Measurements from ENCODE around the gene CTIF. TPM values are rescaled to one million over a fixed set of nuclear protein-coding genes. Genes with fewer than 3 reads are reported as not detected.

CTIF gene
- total RNA-seq, 1 donor from 2014 or later: 81.9 TPM

DNA sequence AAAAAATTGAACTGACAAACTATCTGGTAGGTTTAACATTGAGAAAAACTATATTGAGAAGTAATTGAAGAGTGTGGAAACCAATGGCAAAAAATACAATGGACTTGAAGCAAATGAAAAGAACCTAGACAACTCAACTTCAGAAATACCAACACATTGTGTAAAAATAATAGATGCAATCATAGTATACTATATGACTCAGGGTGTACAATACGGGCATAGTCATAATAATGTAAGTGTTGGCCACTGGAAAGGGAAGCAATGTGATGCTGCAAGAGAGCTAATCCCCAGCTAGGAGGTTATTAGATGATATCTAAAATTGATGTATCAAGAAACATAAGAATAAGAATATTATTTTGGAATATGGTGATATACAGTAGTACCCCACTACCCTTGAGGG lies 366.7 kb downstream of the CTIF start:
- DNase-seq (ENCODE audit: low spot score) (no peak), ATAC-seq (no peak)
- intact Hi-C loops (cut with DNase I): no loop called here

DNA sequence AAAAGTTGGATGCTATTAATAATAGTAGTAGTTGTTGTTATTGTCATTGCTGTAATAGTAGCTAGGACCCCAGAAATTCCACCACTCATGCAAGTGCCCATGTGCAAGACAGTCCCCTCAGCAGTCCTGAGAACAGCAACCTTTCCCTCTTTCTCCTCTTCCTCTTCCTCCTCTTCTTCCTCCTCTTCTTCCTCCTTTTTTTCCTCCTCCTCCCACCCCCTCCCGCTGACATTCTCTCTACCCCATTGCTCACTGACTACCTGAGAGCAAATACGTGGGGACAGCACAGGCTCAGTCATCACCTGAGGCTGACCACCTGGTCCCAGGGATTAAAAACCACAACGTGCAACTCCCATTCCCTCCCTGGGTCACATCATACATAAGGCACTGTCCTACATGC lies 370.1 kb downstream of the CTIF start:
- intact Hi-C loops (cut with DNase I): no loop called here
- ATAC-seq (no peak), DNase-seq (ENCODE audit: low spot score) (no peak)

DNA sequence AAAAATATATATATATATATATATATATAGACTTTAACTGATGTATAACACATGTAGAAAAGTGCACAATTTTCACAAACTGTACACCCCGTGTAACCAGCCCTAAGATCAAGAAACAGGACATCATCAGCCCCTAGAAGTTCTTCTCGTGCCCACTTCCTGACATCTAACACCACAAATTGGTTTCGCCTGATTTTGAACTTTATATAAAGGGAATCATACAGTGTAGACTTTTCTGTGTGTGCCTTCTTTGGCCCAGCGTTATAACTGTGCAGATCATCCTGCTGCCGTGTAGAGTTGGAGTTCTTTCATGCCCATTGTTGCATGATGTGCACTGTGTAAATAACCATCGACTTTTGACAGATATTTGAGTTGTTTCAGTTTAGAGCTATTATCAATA lies 370.9 kb downstream of the CTIF start:
- no peak for DNase-seq (ENCODE audit: low spot score)
- ATAC-seq: no peak
- intact Hi-C loops (cut with DNase I): no loop called here

DNA sequence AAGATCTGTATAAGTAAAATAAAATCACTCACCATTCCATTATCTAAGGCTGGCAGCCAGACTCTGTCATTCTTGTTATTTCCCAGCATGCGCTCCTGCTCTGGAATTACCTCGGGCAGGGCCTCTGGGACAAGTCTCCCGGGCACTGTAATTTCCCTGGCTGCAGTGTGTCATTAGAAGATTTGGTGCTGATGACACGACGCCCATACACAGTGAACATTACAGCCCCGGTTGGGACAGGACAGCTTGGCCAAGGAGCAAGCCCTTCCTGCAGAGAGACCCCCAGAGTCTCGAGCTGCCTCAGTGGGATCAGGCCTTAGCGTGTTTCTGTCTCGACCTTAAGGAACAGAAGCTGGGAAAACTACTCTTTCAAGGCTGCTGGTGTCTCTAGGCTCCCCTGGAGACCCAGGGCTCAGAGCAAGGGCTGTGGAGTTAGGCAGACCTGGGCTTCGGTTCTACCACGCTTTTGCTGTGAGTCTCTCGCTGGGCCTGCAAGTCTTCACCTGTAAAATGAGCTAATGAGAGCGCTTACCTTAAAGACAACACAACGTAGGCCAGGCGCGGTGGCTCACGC lies 372.2 kb downstream of the CTIF start:
- no peak for DNase-seq (ENCODE audit: low spot score)
- intact Hi-C loops (cut with DNase I): no loop called here

More for the DNA sequence above, 372.2 kb downstream of the CTIF start:
- no peak for ATAC-seq

Small RNAs within 50 kb of the gene (microRNA-seq; reads per million reads assigned to microRNA genes)
- gene MIR4743: not detected

Other genes with a start within 250 kb of the CTIF start
- gene ZBTB7C, start 129.6 kb upstream of the CTIF start, total RNA-seq: 44.2 TPM

All from sciatic nerve (tissue), 2 donors.